Stomach smooth muscle (tissue), 2 donors: ENCODE measurements around the gene TARDBP.
"Not testable (repeated sequence)": the region's sequence is repeated elsewhere in the genome, so short reads cannot be mapped to it uniquely, and the experiment has no call there.

Source experiments
- H3K27ac ChIP-seq: one replicate; pipeline ENCODE4 v1.7.0; 2013; ENCODE audit warnings: mild to moderate bottlenecking, low read length, inconsistent platforms
- H3K27me3 ChIP-seq, 2 donors: one replicate each; pipeline ENCODE4 v1.7.0; 2013; ENCODE audit warnings: low read length in 2 of 2; ENCODE audit not compliant: insufficient read depth in 2 of 2, control insufficient read depth in 1 of 2
- H3K36me3 ChIP-seq, 2 donors: one replicate each; pipeline ENCODE4 v1.7.0; 2013; ENCODE audit warnings: low read length in 2 of 2; ENCODE audit not compliant: control insufficient read depth in 2 of 2, insufficient read depth in 2 of 2
- H3K4me1 ChIP-seq: one replicate; pipeline ENCODE4 v1.7.0; 2013; ENCODE audit warnings: low read length; ENCODE audit not compliant: control insufficient read depth, insufficient read depth
- H3K4me3 ChIP-seq, 2 donors: one replicate each; pipeline ENCODE4 v1.7.0; 2013; ENCODE audit warnings: low read length in 2 of 2
- H3K9ac ChIP-seq, 2 donors: one replicate each; pipeline ENCODE4 v1.7.0; 2013; ENCODE audit warnings: low read length in 2 of 2, mild to moderate bottlenecking in 1 of 2
- H3K9me3 ChIP-seq, 2 donors: one replicate each; pipeline ENCODE4 v1.7.0; 2013; ENCODE audit warnings: low read length in 2 of 2; ENCODE audit not compliant: control insufficient read depth in 2 of 2
- donor health status: healthy.
- donor health status: Pancreatic carcinoma.

TARDBP gene

DNA sequence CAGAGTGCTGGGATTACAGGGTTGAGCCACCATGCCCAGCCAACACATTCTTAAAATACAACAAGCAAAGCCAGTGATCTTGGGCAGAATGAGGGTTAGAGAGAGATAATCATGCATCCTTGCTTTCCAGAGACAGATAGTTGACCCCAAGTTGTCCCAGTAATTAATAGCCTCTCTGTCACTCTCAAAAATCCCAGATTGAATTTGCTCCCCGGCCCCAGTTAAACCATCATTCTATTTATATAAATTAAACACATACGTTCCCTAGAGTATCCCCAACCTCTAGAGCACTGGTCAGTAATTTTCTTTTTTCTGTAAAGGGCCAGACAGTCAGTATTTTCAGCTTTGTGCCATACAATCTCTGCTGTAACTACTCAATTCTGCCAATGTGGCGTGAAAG lies 16.4 kb upstream of the TARDBP start:
- no peak overlapping the region for H3K27ac ChIP-seq
- H3K9me3 ChIP-seq, result no peaks in the 10 kb centered on the region
- H3K27me3 ChIP-seq, result no peaks in the 10 kb centered on the region
- H3K4me3 ChIP-seq, result no peak overlapping the region
- no peaks in the 10 kb centered on the region for H3K4me1 ChIP-seq
- no peak overlapping the region for H3K9ac ChIP-seq
- no peaks in the 10 kb centered on the region for H3K36me3 ChIP-seq

DNA sequence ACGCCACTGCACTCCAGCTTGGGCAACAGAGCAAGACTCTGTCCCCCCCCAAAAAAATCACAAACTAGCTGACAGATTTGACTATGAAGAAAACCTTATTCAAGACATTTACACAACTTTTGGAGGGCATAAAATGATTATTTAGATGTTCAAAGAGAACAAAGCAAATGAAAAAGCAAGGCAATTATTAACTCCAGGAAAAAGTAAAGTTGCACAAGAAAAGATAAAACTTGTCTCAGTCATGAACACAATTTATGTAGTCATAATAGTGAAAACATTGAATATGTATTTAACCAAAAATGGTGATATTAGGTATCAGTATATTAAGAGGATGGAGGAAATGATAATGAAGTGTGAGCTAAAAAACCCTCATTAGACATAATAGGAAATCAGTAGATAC lies 11.9 kb upstream of the TARDBP start:
- Histone ChIP-seq H3K27ac (no peak overlapping the region), H3K36me3 (no peaks in the 10 kb centered on the region), H3K4me3 (no peak overlapping the region)

DNA sequence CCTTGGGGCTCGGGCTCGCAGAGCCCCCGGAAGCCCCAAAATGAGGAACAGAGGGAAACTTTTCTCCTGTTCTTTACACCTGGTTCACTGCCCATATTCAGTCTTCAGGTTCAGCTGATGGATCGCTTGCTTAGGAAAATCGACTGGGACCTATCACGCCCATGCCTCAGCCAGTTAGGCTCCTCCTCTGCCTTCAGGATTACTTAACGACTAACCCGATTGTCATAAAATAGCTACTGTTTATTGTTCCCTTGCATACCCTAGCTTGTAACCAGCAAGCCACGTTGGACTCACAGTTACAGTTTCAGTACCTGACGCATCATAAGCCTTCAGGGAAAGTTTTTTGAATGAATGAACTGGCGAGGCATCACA lies 692 bp downstream of the TARDBP start:
- peaks cover 26% of the 10 kb centered on the region for H3K4me1 ChIP-seq
- H3K27me3 ChIP-seq, result no peaks in the 10 kb centered on the region
- peak overlapping the region; percentile 92 to 98 for H3K9ac ChIP-seq
- H3K9me3 ChIP-seq, result no peaks in the 10 kb centered on the region
- H3K4me3 ChIP-seq, result peak overlapping the region; percentile 85 to 93
- H3K36me3 ChIP-seq, result peaks cover 12 to 21% of the 10 kb centered on the region in 2 donors
- peak overlapping the region; percentile 91 for H3K27ac ChIP-seq

More for the DNA sequence above, 11.9 kb upstream of the TARDBP start:
- no peaks in the 10 kb centered on the region for H3K27me3 ChIP-seq
- no peaks in the 10 kb centered on the region for H3K9me3 ChIP-seq
- H3K4me1 ChIP-seq, result no peaks in the 10 kb centered on the region
- H3K9ac ChIP-seq, result no peak overlapping the region

DNA sequence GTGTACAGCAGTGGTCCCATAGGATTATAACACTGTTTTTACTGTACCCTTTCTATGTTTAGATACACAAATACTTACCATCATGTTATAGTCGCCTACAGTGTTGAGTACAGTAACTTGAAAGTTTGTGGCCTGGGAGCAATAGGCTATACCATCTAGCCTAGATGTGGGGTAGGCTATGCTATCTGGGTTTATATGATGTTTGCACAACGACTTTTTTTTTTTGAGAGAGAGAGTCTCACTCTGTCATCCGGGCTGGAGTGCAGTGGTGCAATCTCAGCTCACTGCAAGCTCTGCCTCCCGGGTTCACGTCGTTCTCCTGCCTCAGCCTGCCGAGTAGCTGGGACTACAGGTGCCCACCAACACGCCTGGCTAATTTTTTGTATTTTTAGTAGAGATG lies 6.9 kb downstream of the TARDBP start:
- not testable (repeated sequence) for H3K9ac ChIP-seq, H3K27me3 ChIP-seq, H3K9me3 ChIP-seq, H3K4me1 ChIP-seq, H3K4me3 ChIP-seq, H3K27ac ChIP-seq
- peaks cover 57 to 68% of the 10 kb centered on the region in 2 donors for H3K36me3 ChIP-seq

DNA sequence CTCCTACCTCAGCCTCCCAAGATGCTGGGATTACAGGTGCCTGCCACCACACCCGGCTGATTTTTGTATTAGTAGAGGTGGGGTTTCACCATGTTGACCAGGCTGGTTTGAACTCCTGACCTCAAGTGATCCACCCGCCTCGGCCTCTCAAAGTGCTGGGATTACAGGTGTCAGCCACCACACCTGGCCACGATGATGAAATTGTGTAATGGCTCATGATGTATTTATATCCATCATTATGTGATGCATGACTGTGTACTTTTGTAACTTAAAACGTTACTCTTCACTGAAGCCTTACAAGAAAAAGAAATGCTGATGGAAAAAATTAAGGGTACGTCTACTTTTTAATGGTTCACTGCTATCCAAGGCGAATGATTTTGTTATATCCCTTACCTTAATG lies 7.5 kb downstream of the TARDBP start:
- peaks cover 58 to 71% of the 10 kb centered on the region in 2 donors for H3K36me3 ChIP-seq

DNA sequence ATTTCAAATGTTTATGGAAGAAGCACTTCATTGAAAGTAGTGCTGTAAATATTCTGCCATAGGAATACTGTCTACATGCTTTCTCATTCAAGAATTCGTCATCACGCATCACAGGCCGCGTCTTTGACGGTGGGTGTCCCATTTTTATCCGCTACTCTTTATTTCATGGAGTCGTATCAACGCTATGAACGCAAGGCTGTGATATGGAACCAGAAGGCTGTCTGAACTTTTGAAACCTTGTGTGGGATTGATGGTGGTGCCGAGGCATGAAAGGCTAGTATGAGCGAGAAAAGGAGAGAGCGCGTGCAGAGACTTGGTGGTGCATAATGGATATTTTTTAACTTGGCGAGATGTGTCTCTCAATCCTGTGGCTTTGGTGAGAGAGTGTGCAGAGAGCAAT lies 10.7 kb downstream of the TARDBP start:
- peaks cover 64 to 77% of the 10 kb centered on the region in 2 donors for H3K36me3 ChIP-seq
- no peaks in the 10 kb centered on the region for H3K4me1 ChIP-seq
- H3K27ac ChIP-seq, result no peak overlapping the region
- H3K4me3 ChIP-seq, result no peak overlapping the region
- no peaks in the 10 kb centered on the region for H3K27me3 ChIP-seq
- H3K9ac ChIP-seq, result no peak overlapping the region
- no peaks in the 10 kb centered on the region for H3K9me3 ChIP-seq

More for the DNA sequence above, 7.5 kb downstream of the TARDBP start:
- Histone ChIP-seq H3K9ac (no peak overlapping the region), H3K4me1 (peaks cover 6% of the 10 kb centered on the region), H3K27ac (no peak overlapping the region), H3K27me3 (no peaks in the 10 kb centered on the region), H3K9me3 (no peaks in the 10 kb centered on the region), H3K4me3 (no peak overlapping the region)

DNA sequence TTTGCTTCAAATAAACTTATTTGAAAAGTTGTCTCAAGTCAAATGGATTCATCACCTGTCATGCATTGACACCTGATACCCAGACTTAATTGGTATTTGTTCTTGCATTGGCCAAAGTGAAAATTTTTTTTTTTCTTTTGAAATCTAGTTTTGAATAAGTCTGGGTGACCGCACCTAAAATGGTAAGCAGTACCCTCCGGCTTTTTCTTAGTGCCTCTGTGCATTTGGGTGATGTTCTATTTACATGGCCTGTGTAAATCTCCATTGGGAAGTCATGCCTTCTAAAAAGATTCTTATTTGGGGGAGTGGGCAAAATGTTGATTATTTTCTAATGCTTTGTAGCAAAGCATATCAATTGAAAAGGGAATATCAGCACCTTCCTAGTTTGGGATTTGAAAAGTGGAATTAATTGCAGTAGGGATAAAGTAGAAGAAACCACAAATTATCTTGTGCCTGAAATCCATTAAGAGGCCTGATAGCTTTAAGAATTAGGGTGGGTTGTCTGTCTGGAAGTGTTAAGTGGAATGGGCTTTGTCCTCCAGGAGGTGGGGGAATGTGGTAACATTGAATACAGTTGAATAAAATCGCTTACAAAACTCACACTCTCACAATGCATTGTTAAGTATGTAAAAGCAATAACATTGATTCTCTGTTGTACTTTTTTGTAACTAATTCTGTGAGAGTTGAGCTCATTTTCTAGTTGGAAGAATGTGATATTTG lies 11.9 kb downstream of the TARDBP start:
- no peak overlapping the region for H3K9ac ChIP-seq
- no peak overlapping the region for H3K4me3 ChIP-seq
- no peaks in the 10 kb centered on the region for H3K9me3 ChIP-seq
- H3K4me1 ChIP-seq, result no peaks in the 10 kb centered on the region
- no peak overlapping the region for H3K27ac ChIP-seq
- H3K36me3 ChIP-seq, result peaks cover 53 to 66% of the 10 kb centered on the region in 2 donors
- no peaks in the 10 kb centered on the region for H3K27me3 ChIP-seq

DNA sequence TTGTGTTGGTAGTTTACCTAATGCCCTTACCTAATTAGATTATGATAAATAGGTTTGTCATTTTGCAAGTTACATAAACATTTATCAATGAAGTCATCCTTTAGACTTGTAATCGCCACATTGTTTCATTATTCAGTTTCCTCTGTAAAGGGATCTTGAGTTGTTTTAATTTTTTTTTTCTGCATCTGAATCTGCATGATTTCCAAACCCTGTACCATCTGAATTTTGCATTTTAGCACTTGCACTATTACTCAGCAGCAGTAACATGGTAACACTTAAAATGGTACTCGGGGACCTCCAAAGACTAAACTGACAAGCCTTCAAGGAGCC lies 12.4 kb downstream of the TARDBP start:
- Histone ChIP-seq H3K4me1 (no peaks in the 10 kb centered on the region), H3K4me3 (no peak overlapping the region), H3K36me3 (peaks cover 51 to 65% of the 10 kb centered on the region in 2 donors), H3K27me3 (no peaks in the 10 kb centered on the region), H3K9ac (no peak overlapping the region), H3K9me3 (no peaks in the 10 kb centered on the region), H3K27ac (no peak overlapping the region)

DNA sequence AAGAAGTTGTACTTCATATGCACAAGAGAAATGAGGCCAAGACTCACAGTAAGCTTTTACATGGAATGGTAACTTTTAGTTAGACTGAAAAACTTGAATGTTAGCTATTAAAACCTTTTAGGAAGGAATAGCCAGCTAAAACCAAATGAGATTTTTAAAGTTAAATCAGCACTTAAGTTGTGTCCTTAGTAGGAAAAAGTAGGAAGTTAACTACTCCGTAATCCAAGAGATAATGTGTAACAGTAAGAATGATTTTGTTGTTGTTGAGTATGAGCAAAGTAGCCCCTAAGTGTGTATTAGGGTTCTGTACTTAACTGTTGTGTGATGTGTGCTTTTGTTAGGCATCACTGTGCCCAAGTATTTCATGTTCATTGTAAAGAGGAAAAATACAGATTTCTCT lies 13.2 kb downstream of the TARDBP start:
- H3K27me3 ChIP-seq, result no peaks in the 10 kb centered on the region
- no peaks in the 10 kb centered on the region for H3K9me3 ChIP-seq
- H3K4me1 ChIP-seq, result no peaks in the 10 kb centered on the region
- no peak overlapping the region for H3K9ac ChIP-seq
- no peak overlapping the region for H3K4me3 ChIP-seq
- H3K27ac ChIP-seq, result no peak overlapping the region
- peaks cover 51 to 59% of the 10 kb centered on the region in 2 donors for H3K36me3 ChIP-seq

DNA sequence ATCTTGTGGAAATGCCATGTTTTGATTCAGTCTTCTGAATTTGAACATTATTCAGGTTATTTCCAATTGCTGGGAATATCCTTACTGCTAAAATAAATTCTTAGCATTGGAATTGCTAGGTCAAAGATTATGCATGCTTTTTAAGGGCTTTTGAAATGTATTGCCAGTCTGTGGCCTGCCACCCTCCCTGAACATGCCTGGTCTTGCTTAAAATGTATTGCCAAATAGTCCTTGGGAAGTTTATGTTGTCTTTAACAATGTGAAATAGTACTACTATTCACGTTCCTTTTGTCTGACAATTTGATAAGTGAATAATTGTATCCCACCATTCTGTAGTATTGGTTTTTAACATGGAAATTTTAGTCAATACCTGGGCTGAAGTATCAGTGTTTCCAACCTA lies 13.6 kb downstream of the TARDBP start:
- H3K36me3 ChIP-seq, result peaks cover 52 to 57% of the 10 kb centered on the region in 2 donors
- no peak overlapping the region for H3K27ac ChIP-seq
- no peaks in the 10 kb centered on the region for H3K9me3 ChIP-seq
- H3K4me1 ChIP-seq, result no peaks in the 10 kb centered on the region
- no peaks in the 10 kb centered on the region for H3K27me3 ChIP-seq
- no peak overlapping the region for H3K4me3 ChIP-seq
- H3K9ac ChIP-seq, result no peak overlapping the region

DNA sequence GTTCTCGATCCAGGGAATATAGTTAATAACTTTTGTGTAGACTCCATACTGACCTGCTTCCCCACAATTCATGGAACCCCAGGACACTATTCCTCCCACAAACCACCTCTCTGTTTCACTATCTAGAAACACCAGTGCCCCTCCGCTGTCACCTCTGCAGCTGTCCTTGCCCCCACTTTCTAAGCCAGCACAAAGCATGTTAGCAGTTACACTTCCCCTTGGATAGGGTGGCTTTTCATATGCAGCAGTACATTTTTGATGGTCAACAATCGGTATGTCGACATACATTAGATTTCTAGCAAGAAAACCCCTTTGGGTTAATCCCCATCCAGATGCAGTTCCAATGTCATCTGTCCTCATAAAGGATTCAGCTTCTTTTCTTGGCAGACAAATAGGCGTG lies 14.4 kb downstream of the TARDBP start:
- no peak overlapping the region for H3K27ac ChIP-seq
- no peak overlapping the region for H3K9ac ChIP-seq
- no peaks in the 10 kb centered on the region for H3K27me3 ChIP-seq
- H3K36me3 ChIP-seq, result peaks cover 44 to 50% of the 10 kb centered on the region in 2 donors
- no peaks in the 10 kb centered on the region for H3K4me1 ChIP-seq
- no peaks in the 10 kb centered on the region for H3K9me3 ChIP-seq
- no peak overlapping the region for H3K4me3 ChIP-seq
